Suprapubic skin (tissue), 4 donors: ENCODE results near the gene PPP2R3B. TPM values are rescaled to one million over a fixed set of nuclear protein-coding genes. Genes with fewer than 3 reads are reported as not detected.

Source experiments
- DNase-seq, 2 donors: peaks; one replicate each; pipeline ENCODE4 v3.0.0-alpha.2; 2019; ENCODE audit warnings: low spot score in 2 of 2
- H3K27ac ChIP-seq: fragments of 200-600 bp; sonication (generic); one replicate; pipeline ENCODE4 v1.5.1; 2019
- H3K27me3 ChIP-seq: fragments of 200-600 bp; sonication (generic); one replicate; pipeline ENCODE4 v1.5.1; 2019
- H3K36me3 ChIP-seq: fragments of 200-600 bp; sonication (generic); one replicate; pipeline ENCODE4 v1.5.1; 2019
- H3K4me1 ChIP-seq: fragments of 200-600 bp; sonication (generic); one replicate; pipeline ENCODE4 v1.5.1; 2019
- H3K4me3 ChIP-seq: fragments of 200-600 bp; sonication (generic); one replicate; pipeline ENCODE4 v1.5.1; 2019; ENCODE audit warnings: mild to moderate bottlenecking
- H3K9me3 ChIP-seq: fragments of 200-600 bp; sonication (generic); one replicate; pipeline ENCODE4 v1.5.1; 2019
- CTCF ChIP-seq, 2 donors: fragments of 200-600 bp in 1 of 2; fragments of 450-650 bp in 1 of 2; sonication (generic) in 1 of 2; IDR thresholded peaks; one replicate each; pipeline ENCODE4 v1.5.1; 2016 to 2019; ENCODE audit warnings: antibody characterized with exemption in 2 of 2, mild to moderate bottlenecking in 1 of 2, moderate library complexity in 1 of 2
- EP300 ChIP-seq: sonication (generic); formaldehyde crosslinking; IDR thresholded peaks from one replicate; pipeline ENCODE4 v1.6.1; 2017; ENCODE audit warnings: antibody characterized with exemption
- POLR2A ChIP-seq, 2 donors: fragments of 450-650 bp; IDR thresholded peaks; one replicate each; pipeline ENCODE4 v1.6.1; 2017; ENCODE audit warnings: antibody characterized with exemption in 2 of 2, mild to moderate bottlenecking in 2 of 2, moderate library complexity in 2 of 2
- POLR2AphosphoS5 ChIP-seq, 3 donors: sonication (generic); formaldehyde crosslinking; IDR thresholded peaks; one replicate each; pipeline ENCODE4 v1.6.1; 2017; ENCODE audit warnings: antibody characterized with exemption in 3 of 3
- WGBS: methylation state at CpG from one replicate; pipeline ENCODE4 v1.1.5; 2018; 5-methylcytosine and 5-hydroxymethylcytosine counted together
- total RNA-seq, 4 donors: library from RNA; depleted of rRNA; stranded (reverse); fragments of >200 nt; gene quantifications; one replicate each; pipeline ENCODE4 v1.1.0, GENCODE V29; 2016

The PPP2R3B gene
- total RNA-seq, 4 donors from 2014 or later, result 31.8 to 79.6 (median 47.1) TPM

- H3K27me3 ChIP-seq, result peaks cover 26% of the 10 kb centered on the region
Observed at GRCh38 chrX:370963-371745, 15.6 kb downstream of the PPP2R3B start.

DNA sequence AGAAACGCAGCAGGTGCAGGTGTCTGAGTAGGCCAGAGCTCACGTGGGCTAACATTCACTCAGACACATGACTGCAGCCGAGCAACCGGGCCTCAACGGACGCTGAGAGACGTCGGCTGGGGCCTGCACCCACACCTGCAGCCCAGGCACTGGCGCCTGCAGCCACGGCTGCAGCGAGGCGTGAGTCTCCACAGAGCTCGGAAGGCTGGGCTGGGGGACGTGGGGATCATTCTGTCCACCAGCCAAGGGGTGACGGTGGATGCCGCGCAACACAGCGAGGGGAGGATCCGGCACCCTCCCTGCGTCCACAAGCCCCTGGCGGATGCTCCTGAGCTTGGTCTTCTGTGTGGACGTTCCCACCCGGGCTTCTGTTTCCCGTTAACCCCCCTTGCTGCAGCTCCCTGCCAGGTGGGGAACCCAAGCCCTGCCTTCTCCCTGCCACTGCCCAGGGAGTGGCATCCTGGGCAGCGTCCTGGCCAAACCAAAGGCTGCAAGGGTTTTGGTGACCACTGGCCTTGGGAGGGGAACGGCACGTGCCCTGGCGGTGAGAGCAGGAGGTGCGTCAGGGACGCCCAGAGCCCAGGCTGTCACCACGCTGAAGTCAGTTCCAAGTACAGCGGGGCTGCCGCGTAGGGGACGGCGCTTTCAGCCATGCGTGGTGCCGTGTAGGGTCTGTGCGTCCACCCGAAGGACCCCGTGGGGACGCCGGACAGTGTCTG, 16.3 kb downstream of the PPP2R3B start:
- Histone ChIP-seq H3K9me3 (no peaks in the 10 kb centered on the region), H3K36me3 (no peaks in the 10 kb centered on the region), H3K4me3 (no peak overlapping the region), H3K27me3 (peaks cover 24% of the 10 kb centered on the region), H3K4me1 (peaks cover 29% of the 10 kb centered on the region), H3K27ac (no peak overlapping the region)
- DNase-seq, result no peak
- 96% methylated on average over 10 of the region's 43 CpGs for WGBS
- TF ChIP-seq POLR2A (IDR thresholded peaks at IDR 0.05) (no peak), EP300 (no peak), POLR2AphosphoS5 (IDR thresholded peaks at IDR 0.05) (no peak), CTCF (IDR thresholded peaks at IDR 0.05) (no peak)

More at GRCh38 chrX:370963-371745, 15.6 kb downstream of the PPP2R3B start:
- TF ChIP-seq POLR2AphosphoS5 (IDR thresholded peaks at IDR 0.05) (no peak), POLR2A (IDR thresholded peaks at IDR 0.05) (no peak), CTCF (IDR thresholded peaks at IDR 0.05) (no peak), EP300 (no peak)
- no peaks in the 10 kb centered on the region for H3K36me3 ChIP-seq
- 95% methylated on average over 33 of the region's 48 CpGs for WGBS
- no peak for DNase-seq
- H3K4me3 ChIP-seq, result no peak overlapping the region
- H3K4me1 ChIP-seq, result peaks cover 33% of the 10 kb centered on the region
- no peak overlapping the region for H3K27ac ChIP-seq
- no peaks in the 10 kb centered on the region for H3K9me3 ChIP-seq

GRCh38 chrX:369563-370101, 17.1 kb downstream of the PPP2R3B start:
- TF ChIP-seq CTCF (IDR thresholded peaks at IDR 0.05), result no peak
- no peak for TF ChIP-seq POLR2AphosphoS5 (IDR thresholded peaks at IDR 0.05)
- TF ChIP-seq EP300, result no peak
- TF ChIP-seq POLR2A (IDR thresholded peaks at IDR 0.05), result no peak
- 93% methylated on average over 25 of the region's 34 CpGs for WGBS
- Histone ChIP-seq H3K27ac (no peak overlapping the region), H3K4me1 (peaks cover 21% of the 10 kb centered on the region), H3K9me3 (no peaks in the 10 kb centered on the region), H3K36me3 (no peaks in the 10 kb centered on the region), H3K4me3 (no peak overlapping the region), H3K27me3 (peaks cover 18% of the 10 kb centered on the region)
- no peak for DNase-seq

DNA sequence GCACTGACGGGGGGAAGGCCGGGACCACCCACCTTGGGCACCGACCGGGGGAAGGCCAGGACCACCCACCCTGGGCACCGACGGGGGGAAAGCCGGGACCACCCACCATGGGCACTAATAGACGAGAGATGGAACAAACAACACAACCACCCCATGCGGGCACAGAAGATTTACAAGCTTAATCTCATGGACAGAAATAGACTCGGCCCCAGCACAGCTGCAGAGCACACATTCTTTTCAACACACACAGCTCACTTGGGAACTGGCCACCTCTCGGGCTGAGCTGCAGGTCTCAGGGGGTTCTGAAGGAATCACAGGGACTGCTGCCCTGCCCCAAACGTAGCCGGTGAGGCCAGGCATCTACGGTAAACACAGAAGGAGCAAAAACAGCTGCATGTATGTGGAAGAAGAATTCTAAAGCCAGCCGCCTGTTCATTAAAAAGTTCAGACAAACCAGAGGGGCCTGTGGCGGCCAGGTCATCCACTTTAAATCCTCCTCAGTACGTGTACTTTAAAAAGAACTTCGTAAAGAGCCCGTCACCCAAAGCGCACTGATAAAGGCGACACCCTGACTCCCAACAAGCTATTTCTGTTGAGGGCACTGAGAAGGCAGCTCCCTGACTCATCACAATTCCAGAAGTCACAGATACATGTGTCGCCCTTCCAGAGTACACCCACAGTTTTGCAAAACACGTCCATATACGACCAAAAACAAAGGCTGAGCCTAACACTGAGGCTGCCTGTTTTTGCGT, 17.7 kb downstream of the PPP2R3B start:
- Histone ChIP-seq H3K4me1 (peaks cover 15% of the 10 kb centered on the region), H3K27me3 (peaks cover 13% of the 10 kb centered on the region), H3K36me3 (no peaks in the 10 kb centered on the region), H3K27ac (no peak overlapping the region), H3K4me3 (no peak overlapping the region), H3K9me3 (no peaks in the 10 kb centered on the region)
- TF ChIP-seq POLR2AphosphoS5 (IDR thresholded peaks at IDR 0.05) (no peak), EP300 (no peak)
- no peak for DNase-seq
- 70% methylated on average over 17 of the region's 25 CpGs for WGBS

GRCh38 chrX:367866-368265, 18.8 kb downstream of the PPP2R3B start:
- H3K27me3 ChIP-seq, result peaks cover 4% of the 10 kb centered on the region
- H3K9me3 ChIP-seq, result no peaks in the 10 kb centered on the region
- 83% methylated on average over 7 of the region's 17 CpGs for WGBS
- no peak overlapping the region for H3K27ac ChIP-seq
- H3K4me3 ChIP-seq, result no peak overlapping the region
- TF ChIP-seq POLR2AphosphoS5 (IDR thresholded peaks at IDR 0.05), result no peak
- no peak for TF ChIP-seq POLR2A (IDR thresholded peaks at IDR 0.05)
- no peak for TF ChIP-seq EP300
- TF ChIP-seq CTCF (IDR thresholded peaks at IDR 0.05), result no peak
- no peak for DNase-seq
- H3K4me1 ChIP-seq, result peaks cover 5% of the 10 kb centered on the region
- no peaks in the 10 kb centered on the region for H3K36me3 ChIP-seq
